ENCODE results near the gene ZNF569. TPM values are rescaled to one million over a fixed set of nuclear protein-coding genes. Genes with fewer than 3 reads are reported as not detected.

The ZNF569 gene
- total RNA-seq, result 3.7 and 6.5 TPM in 2 replicates

GRCh38 chr19:37466798-37467607 lies at the start of gene ZNF569:
TSS of gene ZNF569 (minus strand) at chr19:37467444. CDS start at chr19:37444921, 22,523 bp downstream.
- peak within 1 kb of the TSS; percentile 87 for H3K4me3 ChIP-seq (ENCODE audit: low read depth, low read length)
- DNase-seq (ENCODE audit: low read depth), result peak; percentile 80
- TF ChIP-seq CTCF (conservative IDR thresholded peaks at IDR 0.05; ENCODE audit: low read depth, low read length), result no peak

- no peak overlapping the region for H3K4me3 ChIP-seq (ENCODE audit: low read depth, low read length)
- TF ChIP-seq CTCF (conservative IDR thresholded peaks at IDR 0.05; ENCODE audit: low read depth, low read length), result no peak
- DNase-seq (ENCODE audit: low read depth), result no peak
These were observed 46.2 kb upstream of the ZNF569 start for GRCh38 chr19:37513397-37513796.

- TF ChIP-seq CTCF (conservative IDR thresholded peaks at IDR 0.05; ENCODE audit: low read depth, low read length), result no peak
- H3K4me3 ChIP-seq (ENCODE audit: low read depth, low read length), result no peak overlapping the region
- no peak for DNase-seq (ENCODE audit: low read depth)
These were observed 44.6 kb upstream of the ZNF569 start for GRCh38 chr19:37511821-37512220.

- H3K4me3 ChIP-seq (ENCODE audit: low read depth, low read length), result no peak overlapping the region
- DNase-seq (ENCODE audit: low read depth), result no peak
- TF ChIP-seq CTCF (conservative IDR thresholded peaks at IDR 0.05; ENCODE audit: low read depth, low read length), result no peak
These were observed 43.9 kb upstream of the ZNF569 start for GRCh38 chr19:37511186-37511585.

GRCh38 chr19:37507167-37507464 lies 39.9 kb upstream of the ZNF569 start:
- peak; percentile 10 for DNase-seq (ENCODE audit: low read depth)
- H3K4me3 ChIP-seq (ENCODE audit: low read depth, low read length), result peak overlapping the region; percentile 96
- TF ChIP-seq CTCF (conservative IDR thresholded peaks at IDR 0.05; ENCODE audit: low read depth, low read length), result no peak

- peak; percentile 63 for DNase-seq (ENCODE audit: low read depth)
- H3K4me3 ChIP-seq (ENCODE audit: low read depth, low read length), result peak within 1 kb of the TSS; percentile 96
- no peak for TF ChIP-seq CTCF (conservative IDR thresholded peaks at IDR 0.05; ENCODE audit: low read depth, low read length)
These were observed 39.3 kb upstream of the ZNF569 start, which contains the start of gene ZNF793 for GRCh38 chr19:37506387-37507166. TSS of gene ZNF793 (plus strand) at chr19:37506939. CDS start at chr19:37523440, 16,501 bp downstream.
